HepG2 (cell line): ENCODE results near the gene LTV1. TPM values are rescaled to one million over a fixed set of nuclear protein-coding genes. Genes with fewer than 3 reads are reported as not detected.

ENCODE experiments used
- ATAC-seq: fragments of 200-7000 bp; cut with Tn5 transposase; 3 replicates; pipeline ENCODE4 v1.9.1; 2020; ENCODE audit warnings: mild to moderate bottlenecking, moderate library complexity
- BruUV-seq: library from RNA; stranded (reverse); fragments of 400-500 nt; replicated peaks from 2 replicates; lab custom pipeline; 2021; lab: Mats Ljungman, UMichigan
- CTCF ChIA-PET: fragments of 300-600 bp; formaldehyde crosslinking; extraction: SDS; loops from one replicate; lab custom pipeline; 2021; ENCODE audit warnings: low total read pairs, inconsistent platforms, low intra/inter-chr PET ratio; lab: Yijun Ruan, JAX
- POLR2A ChIA-PET: fragments of 350-600 bp; sonication (Branson Sonifier 250); formaldehyde crosslinking; loops from one replicate; lab custom pipeline; 2020; ENCODE audit warnings: antibody characterized with exemption, inconsistent platforms; lab: Yijun Ruan, JAX
- DNase-seq: peaks from one replicate; pipeline ENCODE4 v3.0.0-alpha.2; 2015; ENCODE audit warnings: low spot score
- FAIRE-seq: peaks from 3 replicates; lab custom pipeline; 2011; peaks lifted over from hg19 to GRCh38; lab: Jason Lieb, UNC
- H2AFZ ChIP-seq: one replicate; pipeline ENCODE4 v1.6.1; 2011; ENCODE audit warnings: low read length, inconsistent platforms
- H3K27ac ChIP-seq: fragments of 300-600 bp; 3 replicates; pipeline ENCODE4 v1.8.0; 2011; ENCODE audit warnings: mixed run types, mild to moderate bottlenecking, mixed read lengths, low read length, inconsistent platforms; ENCODE audit not compliant: insufficient read depth; ENCODE audit errors: extremely low read length
- H3K27me3 ChIP-seq, 2 experiments: fragments of 200-600 bp in 1 of 2; 2 replicates in 1 of 2; 3 replicates in 1 of 2; pipeline versions ENCODE4 v1.6.0 to v1.8.0; 2011; ENCODE audit warnings: low read length in 2 of 2, mild to moderate bottlenecking in 2 of 2, moderate library complexity in 2 of 2, inconsistent platforms in 1 of 2; ENCODE audit not compliant: insufficient read depth in 2 of 2, control insufficient read depth in 1 of 2
- H3K36me3 ChIP-seq, 2 experiments: fragments of 200-600 bp in 1 of 2; replicated peaks in 1 of 2; 2 replicates in 1 of 2; 3 replicates in 1 of 2; pipeline versions ENCODE4 v1.5.1 to v1.8.0; 2011; ENCODE audit warnings: low read length in 2 of 2, inconsistent platforms in 1 of 2; ENCODE audit not compliant: insufficient read depth in 2 of 2, control insufficient read depth in 1 of 2
- H3K4me1 ChIP-seq: 2 replicates; pipeline ENCODE4 v1.5.1; 2012; ENCODE audit warnings: low read length, inconsistent platforms; ENCODE audit not compliant: insufficient read depth
- H3K4me2 ChIP-seq: 2 replicates; pipeline ENCODE4 v1.6.0; 2011; ENCODE audit warnings: low read depth, low read length, inconsistent platforms
- H3K4me3 ChIP-seq, 3 experiments: fragments of 200-600 bp in 1 of 3; sonication (generic), shearing (Covaris generic) in 1 of 3; replicated peaks in 1 of 3; 2 replicates each; pipeline ENCODE4 v1.5.1; 2011 to 2016; ENCODE audit warnings: low read length in 3 of 3, inconsistent platforms in 2 of 3, low read depth in 2 of 3, mild to moderate bottlenecking in 2 of 3, control low read depth in 1 of 3, mixed read lengths in 1 of 3; ENCODE audit not compliant: insufficient read depth in 1 of 3
- H3K79me2 ChIP-seq: one replicate; pipeline ENCODE4 v1.6.1; 2011; ENCODE audit warnings: low read length, inconsistent platforms; ENCODE audit not compliant: insufficient read depth
- H3K9ac ChIP-seq: 2 replicates; pipeline ENCODE4 v1.6.0; 2011; ENCODE audit warnings: mild to moderate bottlenecking, low read depth, low read length, inconsistent platforms; ENCODE audit not compliant: insufficient read depth
- H3K9me3 ChIP-seq: 2 replicates; pipeline ENCODE4 v1.5.1; 2012; ENCODE audit warnings: mild to moderate bottlenecking, low read length
- H4K20me1 ChIP-seq: 2 replicates; pipeline ENCODE4 v1.6.0; 2011; ENCODE audit warnings: inconsistent platforms, mild to moderate bottlenecking, low read length, moderate library complexity; ENCODE audit not compliant: insufficient read depth
- ATF4 ChIP-seq, 2 experiments: fragments of 450-650 bp in 1 of 2; sonication (generic) in 1 of 2; formaldehyde crosslinking; IDR thresholded peaks; 2 replicates each; pipeline versions ENCODE4 v1.5.0 to v1.8.0; 2020 to 2022; ENCODE audit warnings: mild to moderate bottlenecking in 1 of 2, missing genetic modification reagents in 1 of 2
- CENPX ChIP-seq: sonication (generic); formaldehyde crosslinking; IDR thresholded peaks from 2 replicates; pipeline ENCODE4 v1.9.0; 2021; ENCODE audit warnings: mild to moderate bottlenecking, missing genetic modification reagents, moderate library complexity
- ELF3 ChIP-seq: IDR thresholded peaks from 2 replicates; pipeline ENCODE4 v1.6.1; 2016; ENCODE audit warnings: missing genetic modification reagents, missing compliant biosample characterization
- MLXIP ChIP-seq: sonication (generic); formaldehyde crosslinking; IDR thresholded peaks from 2 replicates; pipeline ENCODE4 v1.9.0; 2021; ENCODE audit warnings: missing genetic modification reagents, borderline replicate concordance
- NFIB ChIP-seq: sonication (generic); formaldehyde crosslinking; IDR thresholded peaks from 2 replicates; pipeline ENCODE4 v1.9.0; 2021; ENCODE audit warnings: missing genetic modification reagents, mild to moderate bottlenecking, borderline replicate concordance
- PAX8 ChIP-seq: sonication (generic); formaldehyde crosslinking; IDR thresholded peaks from 2 replicates; pipeline ENCODE4 v1.8.0; 2022; ENCODE audit warnings: mild to moderate bottlenecking, missing genetic modification reagents, borderline replicate concordance
- PLSCR1 ChIP-seq: sonication (generic); formaldehyde crosslinking; IDR thresholded peaks from 2 replicates; pipeline ENCODE4 v1.5.0; 2020; ENCODE audit warnings: missing genetic modification reagents, mild to moderate bottlenecking, borderline replicate concordance
- RFX5 ChIP-seq: IDR thresholded peaks from 2 replicates; pipeline ENCODE4 v1.6.1; 2011; ENCODE audit warnings: low read depth, low read length, improper control_type of control experiment
- SATB2 ChIP-seq: sonication (generic); formaldehyde crosslinking; IDR thresholded peaks from 2 replicates; pipeline ENCODE4 v1.5.0; 2020; ENCODE audit warnings: missing genetic modification reagents
- SOX6 ChIP-seq, 2 experiments: fragments of 450-650 bp in 1 of 2; sonication (generic) in 1 of 2; formaldehyde crosslinking in 1 of 2; IDR thresholded peaks; 2 replicates each; pipeline versions ENCODE4 v1.4.0 to v1.6.1; 2017 to 2020; ENCODE audit warnings: antibody characterized with exemption in 1 of 2, mild to moderate bottlenecking in 1 of 2, missing genetic modification reagents in 1 of 2
- SRSF9 ChIP-seq: fragments of 200-400 bp; formaldehyde crosslinking; IDR thresholded peaks from 2 replicates; pipeline ENCODE4 v1.6.1; 2018; ENCODE audit warnings: borderline replicate concordance, mild to moderate bottlenecking, low read depth, low read length; ENCODE audit not compliant: insufficient read depth, poor library complexity, severe bottlenecking
- TRAFD1 ChIP-seq: sonication (generic); formaldehyde crosslinking; IDR thresholded peaks from 2 replicates; pipeline ENCODE4 v1.5.1; 2020; ENCODE audit warnings: missing genetic modification reagents, mild to moderate bottlenecking, borderline replicate concordance
- ZNF256 ChIP-seq: sonication (generic); formaldehyde crosslinking; conservative IDR thresholded peaks from 2 replicates; pipeline ENCODE4 v1.4.0; 2020; ENCODE audit warnings: missing genetic modification reagents
- ZNF552 ChIP-seq: sonication (generic); formaldehyde crosslinking; IDR thresholded peaks from 2 replicates; pipeline ENCODE4 v1.9.0; 2022; ENCODE audit warnings: missing genetic modification reagents, mild to moderate bottlenecking, borderline replicate concordance
- ZNF577 ChIP-seq: sonication (generic); formaldehyde crosslinking; IDR thresholded peaks from 2 replicates; pipeline ENCODE4 v1.4.0; 2020; ENCODE audit warnings: mild to moderate bottlenecking, low read depth, missing genetic modification reagents, borderline replicate concordance
- ZNF749 ChIP-seq: sonication (generic); formaldehyde crosslinking; IDR thresholded peaks from 2 replicates; pipeline ENCODE4 v1.8.0; 2022; ENCODE audit warnings: mild to moderate bottlenecking, missing genetic modification reagents, moderate library complexity, borderline replicate concordance
- WGBS: methylation state at CpG from one replicate; pipeline ENCODE4 v1.1.6; 2017; ENCODE audit warnings: low lambda C conversion rate; 5-methylcytosine and 5-hydroxymethylcytosine counted together
- in situ Hi-C: cut with HindIII; loops from 2 replicates; pipeline ENCODE4 v1.10.0; 2017; ENCODE audit warnings: low pct_unique_long_range_greater_than_20kb; ENCODE audit not compliant: extremely low pct_ligation_motif_present
- intact Hi-C: fragments of 100-400 bp; cut with micrococcal nuclease; formaldehyde crosslinking; loops from one replicate; pipeline ENCODE4 v1.10.0; 2022; ENCODE audit not compliant: unreplicated experiment
- polyA plus RNA-seq, 8 experiments: library from polyadenylated mRNA; depleted of rRNA in 3 of 8; stranded (reverse) in 7 of 8; unstranded in 1 of 8; fragments of >200 nt; fragmentation: Illumina TruSeq in 4 of 8; extraction: Trizol in 4 of 8; gene quantifications; 2 replicates each; pipeline versions ENCODE4 v1.2.1 to v1.2.3, GENCODE V29; 2011 to 2016; ENCODE audit warnings: low read depth in 4 of 8, missing spikeins in 1 of 8, mixed read lengths in 1 of 8; ENCODE audit not compliant: insufficient read depth in 1 of 8
- total RNA-seq, 5 experiments: library from RNA; depleted of rRNA; stranded (reverse); fragments of >200 nt; fragmentation: Illumina TruSeq; extraction: Trizol; gene quantifications; 2 replicates each; pipeline ENCODE4 v1.2.3, GENCODE V29; 2016; ENCODE audit warnings: low read depth in 1 of 5

LTV1 gene
- total and polyA plus RNA-seq, 2 of the 13 experiments (the other 11 are each of a cell fraction or from before 2014, with no cell fraction given), result 21.1 to 85.8 TPM

GRCh38 chr6:143901885-143902750, 59.0 kb downstream of the LTV1 start:
- Histone ChIP-seq H4K20me1 (no peaks in the 10 kb centered on the region), H3K9me3 (no peaks in the 10 kb centered on the region), H3K9ac (no peak overlapping the region), H3K4me1 (no peaks in the 10 kb centered on the region), H3K36me3 (no peaks in the 10 kb centered on the region), H2AFZ (peak overlapping the region; percentile 22), H3K27ac (no peak overlapping the region), H3K27me3 (peaks cover 0 to 4% of the 10 kb centered on the region in 2 experiments; a peak in 1 of 5 replicates), H3K4me2 (no peak overlapping the region), H3K4me3 (no peak overlapping the region), H3K79me2 (no peaks in the 10 kb centered on the region)
- in situ Hi-C loops (no loop called here), intact Hi-C loops (no loop called here)
- 15% methylated on average over 6 of the region's 6 CpGs for WGBS
- CTCF ChIA-PET, result no interaction called here
- no TSS peak for BruUV-seq
- FAIRE-seq (no peak), DNase-seq (no peak), ATAC-seq (no peak; the same call in 2 of the 3 replicates)
- POLR2A ChIA-PET, result no interaction called here
- no peak for TF ChIP-seq SRSF9
- TF ChIP-seq PAX8, result no peak
- TF ChIP-seq MLXIP (CRISPR knock-in tag), result no peak
- no peak for TF ChIP-seq ZNF256 (CRISPR knock-in tag)
- no peak for TF ChIP-seq SOX6 (IDR thresholded peaks at IDR 0.05)
- TF ChIP-seq SOX6 (CRISPR knock-in tag; IDR thresholded peaks at IDR 0.05), result no peak
- no peak for TF ChIP-seq CENPX (CRISPR knock-in tag)
- TF ChIP-seq TRAFD1 (CRISPR knock-in tag), result no peak
- TF ChIP-seq ZNF749 (CRISPR knock-in tag), result no peak
- no peak for TF ChIP-seq ATF4 (CRISPR knock-in tag; IDR thresholded peaks at IDR 0.05)
- TF ChIP-seq ELF3 (CRISPR knock-in tag), result no peak
- no peak for TF ChIP-seq NFIB (CRISPR knock-in tag)
- TF ChIP-seq PLSCR1, result no peak
- no peak for TF ChIP-seq RFX5
- TF ChIP-seq SATB2 (CRISPR knock-in tag), result no peak
- TF ChIP-seq ZNF577, result no peak
- no peak for TF ChIP-seq ZNF552 (CRISPR knock-in tag)
